K562 (cell line): ENCODE data around the gene MRPS35.

ENCODE experiments used
- CTCF ChIP-seq, 3 experiments: IDR thresholded peaks in 2 of 3; conservative IDR thresholded peaks in 1 of 3; 2 replicates each; pipeline ENCODE4 v1.5.1; 2011 to 2012; ENCODE audit warnings: low read length in 3 of 3, mild to moderate bottlenecking in 3 of 3, control low read depth in 2 of 3, improper control_type of control experiment in 1 of 3, inconsistent platforms in 1 of 3, low read depth in 1 of 3, mixed read lengths in 1 of 3, moderate library complexity in 1 of 3; ENCODE audit not compliant: insufficient read depth in 2 of 3
- E2F3 ChIP-seq: fragments of 250-450 bp; sonication (Bioruptor Pico); IDR thresholded peaks from 2 replicates; pipeline ENCODE4 v1.4.0; 2020; ENCODE audit warnings: mild to moderate bottlenecking
- HBP1 ChIP-seq: fragments of 450-650 bp; formaldehyde crosslinking; IDR thresholded peaks from 2 replicates; pipeline ENCODE4 v1.4.0; 2022; ENCODE audit warnings: missing genetic modification characterization
- HDAC8 ChIP-seq: fragments of 450-650 bp; IDR thresholded peaks from 2 replicates; pipeline ENCODE4 v1.6.1; 2016; ENCODE audit warnings: mild to moderate bottlenecking, missing genetic modification characterization, moderate library complexity, missing compliant biosample characterization
- IRF9 ChIP-seq: fragments of 450-650 bp; IDR thresholded peaks from 2 replicates; pipeline ENCODE4 v1.6.1; 2016; ENCODE audit warnings: missing biosample characterization, missing genetic modification characterization
- MAX ChIP-seq: sonication (generic); formaldehyde crosslinking; IDR thresholded peaks from 2 replicates; pipeline ENCODE4 v1.9.0; 2022; ENCODE audit warnings: mild to moderate bottlenecking, missing genetic modification reagents
- SRSF7 ChIP-seq: fragments of 200-400 bp; formaldehyde crosslinking; optimal IDR thresholded peaks from 2 replicates; pipeline ENCODE3; 2017; ENCODE audit warnings: mild to moderate bottlenecking, low read depth, low read length
- UBTF ChIP-seq, 2 experiments: IDR thresholded peaks; 2 replicates each; pipeline ENCODE4 v1.6.1; 2012; ENCODE audit warnings: improper control_type of control experiment in 2 of 2, low read depth in 2 of 2, low read length in 2 of 2, borderline replicate concordance in 1 of 2
- ZBTB33 ChIP-seq: sonication (generic); formaldehyde crosslinking; IDR thresholded peaks from 2 replicates; pipeline ENCODE4 v1.8.1; 2023; ENCODE audit warnings: mild to moderate bottlenecking, missing genetic modification reagents

- TF ChIP-seq MAX (CRISPR knock-in tag) (no peak), IRF9 (tag) (no peak), SRSF7 (no peak), E2F3 (CRISPR knock-in tag) (no peak), HDAC8 (tag) (no peak), ZBTB33 (CRISPR knock-in tag) (no peak), CTCF (IDR thresholded peaks at IDR 0.05 in 2 of 3, conservative IDR thresholded peaks at IDR 0.05 in 1 of 3; ENCODE audit: insufficient read depth in 2 of 3, low read depth in 1 of 3, low read length in 3 of 3) (no peak), UBTF (IDR thresholded peaks at IDR 0.05; ENCODE audit: borderline replicate concordance in 1 of 2, low read depth in 2 of 2, low read length in 2 of 2) (no peak), HBP1 (CRISPR knock-in tag) (no peak)
Observed at GRCh38 chr12:27796128-27796527, 85.5 kb downstream of the MRPS35 start.
